SK-N-SH (cell line): ENCODE measurements around the gene PRX. TPM values are rescaled to one million over a fixed set of nuclear protein-coding genes. Genes with fewer than 3 reads are reported as not detected.

Experiments used
- CTCF ChIA-PET: fragments of 300-600, 350-600 bp; formaldehyde crosslinking; extraction: SDS; loops from one replicate; lab custom pipeline; 2021; lab: Yijun Ruan, JAX
- POLR2A ChIA-PET: fragments of 350-600 bp; sonication (Branson Sonifier 250); formaldehyde crosslinking; extraction: SDS; loops from one replicate; lab custom pipeline; 2020; ENCODE audit warnings: antibody characterized with exemption, inconsistent platforms; lab: Yijun Ruan, JAX
- DNase-seq: peaks from one replicate; pipeline ENCODE4 v3.0.0; 2012
- H2AFZ ChIP-seq: fragments of 200-600 bp; sonication (generic); 2 replicates; pipeline ENCODE4 v1.8.1; 2016; ENCODE audit warnings: antibody characterized with exemption, mild to moderate bottlenecking, low read depth
- H3F3A ChIP-seq: fragments of 200-600 bp; sonication (generic); replicated peaks from 2 replicates; pipeline ENCODE3; 2016; ENCODE audit warnings: antibody characterized with exemption, mild to moderate bottlenecking; ENCODE audit not compliant: insufficient read depth
- H3K27ac ChIP-seq, 2 experiments: fragments of 200-500 bp in 1 of 2; fragments of 200-600 bp in 1 of 2; sonication (Bioruptor generic) in 1 of 2; sonication (generic), shearing (Covaris generic) in 1 of 2; 2 replicates each; pipeline versions ENCODE4 v1.5.1 to v1.6.1; 2014 to 2016; ENCODE audit warnings: low read depth in 2 of 2, inconsistent platforms in 1 of 2, low read length in 1 of 2, mild to moderate bottlenecking in 1 of 2, mixed read lengths in 1 of 2
- H3K27me3 ChIP-seq: fragments of 200-600 bp; sonication (generic), shearing (Covaris generic); 2 replicates; pipeline ENCODE4 v1.6.1; 2016; ENCODE audit warnings: mixed run types; ENCODE audit not compliant: insufficient read depth
- H3K36me3 ChIP-seq, 2 experiments: fragments of 200-500 bp in 1 of 2; fragments of 200-600 bp in 1 of 2; sonication (Bioruptor generic) in 1 of 2; sonication (generic) in 1 of 2; replicated peaks in 1 of 2; 2 replicates each; pipeline versions ENCODE3 to v1.5.1; 2014 to 2016; ENCODE audit warnings: low read length in 1 of 2, mild to moderate bottlenecking in 1 of 2; ENCODE audit not compliant: insufficient read depth in 2 of 2, control insufficient read depth in 1 of 2
- H3K4me1 ChIP-seq, 2 experiments: fragments of 200-500 bp in 1 of 2; fragments of 200-600 bp in 1 of 2; sonication (Bioruptor generic) in 1 of 2; sonication (generic), shearing (Covaris generic) in 1 of 2; 2 replicates each; pipeline versions ENCODE4 v1.5.1 to v1.6.1; 2014 to 2016; ENCODE audit warnings: low read depth in 1 of 2, low read length in 1 of 2, mixed run types in 1 of 2; ENCODE audit not compliant: insufficient read depth in 2 of 2, control insufficient read depth in 1 of 2
- H3K4me2 ChIP-seq: fragments of 200-600 bp; sonication (generic), shearing (Covaris generic); 2 replicates; pipeline ENCODE4 v1.6.1; 2017; ENCODE audit warnings: mixed run types
- H3K4me3 ChIP-seq, 2 experiments: fragments of 200-500 bp in 1 of 2; fragments of 200-600 bp in 1 of 2; sonication (Bioruptor generic) in 1 of 2; sonication (generic), shearing (Covaris generic) in 1 of 2; 2 replicates each; pipeline versions ENCODE4 v1.5.1 to v1.8.1; 2014 to 2016; ENCODE audit warnings: low read depth in 2 of 2, inconsistent platforms in 1 of 2, low read length in 1 of 2, mild to moderate bottlenecking in 1 of 2, mixed read lengths in 1 of 2, moderate library complexity in 1 of 2
- H3K79me2 ChIP-seq: fragments of 200-600 bp; sonication (generic); 2 replicates; pipeline ENCODE4 v1.8.1; 2017; ENCODE audit warnings: mild to moderate bottlenecking; ENCODE audit not compliant: insufficient read depth
- H3K9ac ChIP-seq: fragments of 200-600 bp; sonication (generic); 2 replicates; pipeline ENCODE4 v1.6.1; 2017; ENCODE audit warnings: mixed run types
- H3K9me2 ChIP-seq: fragments of 200-600 bp; sonication (generic); 2 replicates; pipeline ENCODE4 v1.6.1; 2017; ENCODE audit warnings: mixed run types
- H3K9me3 ChIP-seq: fragments of 200-600 bp; sonication (generic); 2 replicates; pipeline ENCODE4 v1.6.1; 2017; ENCODE audit warnings: mixed run types, mild to moderate bottlenecking, moderate library complexity
- H4K20me1 ChIP-seq: fragments of 200-600 bp; sonication (generic); 2 replicates; pipeline ENCODE4 v1.6.1; 2017; ENCODE audit warnings: mild to moderate bottlenecking, mixed run types; ENCODE audit not compliant: insufficient read depth
- CTCF ChIP-seq: fragments of 200-600 bp; sonication (generic); IDR thresholded peaks from 2 replicates; pipeline ENCODE4 v1.6.1; 2017; ENCODE audit warnings: antibody characterized with exemption, mild to moderate bottlenecking, moderate library complexity
- ELF1 ChIP-seq: IDR thresholded peaks from 2 replicates; pipeline ENCODE4 v1.4.0; 2012
- FOXM1 ChIP-seq: IDR thresholded peaks from 2 replicates; pipeline ENCODE4 v1.4.0; 2012; ENCODE audit warnings: low read depth, mild to moderate bottlenecking
- IRF3 ChIP-seq: fragments of 150-350 bp; IDR thresholded peaks from 2 replicates; pipeline ENCODE4 v1.6.1; 2016; ENCODE audit warnings: mild to moderate bottlenecking, low read depth, low read length
- MEF2A ChIP-seq: IDR thresholded peaks from 2 replicates; pipeline ENCODE4 v1.4.0; 2012; ENCODE audit warnings: low read depth, borderline replicate concordance
- MXI1 ChIP-seq: IDR thresholded peaks from 2 replicates; pipeline ENCODE4 v1.6.1; 2012; ENCODE audit warnings: mild to moderate bottlenecking, low read depth, low read length, improper control_type of control experiment
- NFIC ChIP-seq: IDR thresholded peaks from 2 replicates; pipeline ENCODE4 v1.4.0; 2012; ENCODE audit warnings: borderline replicate concordance
- NRF1 ChIP-seq: IDR thresholded peaks from 2 replicates; pipeline ENCODE4 v1.6.1; 2012; ENCODE audit warnings: low read depth, mild to moderate bottlenecking, low read length
- POLR2AphosphoS5 ChIP-seq: IDR thresholded peaks from 2 replicates; pipeline ENCODE4 v1.6.1; 2012; ENCODE audit warnings: low read depth, low read length
- RAD21 ChIP-seq: IDR thresholded peaks from 2 replicates; pipeline ENCODE4 v1.6.1; 2012; ENCODE audit warnings: mild to moderate bottlenecking, low read length
- REST ChIP-seq: IDR thresholded peaks from 2 replicates; pipeline ENCODE4 v1.6.1; 2012; ENCODE audit warnings: mild to moderate bottlenecking, low read depth, low read length, moderate library complexity
- RFX5 ChIP-seq: IDR thresholded peaks from 2 replicates; pipeline ENCODE4 v1.6.1; 2012; ENCODE audit warnings: mild to moderate bottlenecking, improper control_type of control experiment, low read length
- TCF12 ChIP-seq: IDR thresholded peaks from 2 replicates; pipeline ENCODE4 v1.4.0; 2012
- USF1 ChIP-seq: IDR thresholded peaks from 2 replicates; pipeline ENCODE4 v1.4.0; 2012; ENCODE audit warnings: low read depth, borderline replicate concordance
- USF2 ChIP-seq: fragments of 150-350 bp; IDR thresholded peaks from 2 replicates; pipeline ENCODE4 v1.6.1; 2017; ENCODE audit warnings: antibody characterized with exemption, low read length, low read depth, borderline replicate concordance
- YY1 ChIP-seq: IDR thresholded peaks from 2 replicates; pipeline ENCODE4 v1.4.0; 2012; ENCODE audit warnings: low read depth, mild to moderate bottlenecking
- ZBTB33 ChIP-seq: IDR thresholded peaks from 2 replicates; pipeline ENCODE4 v1.4.0; 2012; ENCODE audit warnings: low read depth, borderline replicate concordance
- WGBS: methylation state at CpG from one replicate; pipeline ENCODE4 v1.1.6; 2017; ENCODE audit warnings: low lambda C conversion rate; 5-methylcytosine and 5-hydroxymethylcytosine counted together
- polyA plus RNA-seq, 3 experiments: library from polyadenylated mRNA; depleted of rRNA; stranded (reverse); fragments of >200 nt; gene quantifications; 2 replicates each; pipeline ENCODE4 v1.2.3, GENCODE V29; 2012

Gene PRX
- polyA plus RNA-seq, 1 of the 3 experiments (the other 2 are of a cell fraction): 2.2 TPM

- Histone ChIP-seq H3K4me2 (peak overlapping the region; percentile 86; the same call in 1 of the 2 replicates), H3K9me2 (no peaks in the 10 kb centered on the region), H3K9ac (no peak overlapping the region), H3F3A (peaks cover 13% of the 10 kb centered on the region), H3K27ac (peak overlapping the region in 1 of 2 experiments; percentile 64; a peak in 1 of 4 replicates), H3K4me1 (peaks cover 5 to 8% of the 10 kb centered on the region in 2 experiments; a peak in 2 of 4 replicates), H3K79me2 (peaks cover 44% of the 10 kb centered on the region), H3K9me3 (no peaks in the 10 kb centered on the region), H3K36me3 (peaks cover 21 to 26% of the 10 kb centered on the region in 2 experiments), H4K20me1 (peaks cover 32% of the 10 kb centered on the region), H3K27me3 (no peaks in the 10 kb centered on the region), H2AFZ (no peak overlapping the region), H3K4me3 (peak overlapping the region in 1 of 2 experiments; percentile 62; a peak in 1 of 4 replicates)
- ChIA-PET CTCF (interaction anchor here (2.7 kb wide), 1 partner anchor 21 kb away, joined by 16 read pairs; no protein-coding TSS in a partner anchor), POLR2A (interaction anchor here (1.1 to 3.8 kb wide), 2 partner anchors 15 to 21 kb away, joined by 3 to 17 read pairs; no protein-coding TSS in a partner anchor)
- WGBS: 91% methylated on average over 7 of the region's 11 CpGs
- TF ChIP-seq CTCF: no peak
- TF ChIP-seq POLR2AphosphoS5: no peak
- TF ChIP-seq IRF3: no peak
- no peak for TF ChIP-seq REST
- no peak for TF ChIP-seq ZBTB33
- no peak for TF ChIP-seq RFX5
- TF ChIP-seq MEF2A: no peak
- TF ChIP-seq FOXM1: no peak
- TF ChIP-seq ELF1: no peak
- TF ChIP-seq RAD21: no peak
- no peak for TF ChIP-seq YY1
- TF ChIP-seq MXI1: no peak
- TF ChIP-seq USF2: no peak
- no peak for TF ChIP-seq USF1
- TF ChIP-seq NRF1: no peak
- no peak for TF ChIP-seq TCF12
- no peak for TF ChIP-seq NFIC
- no peak for DNase-seq
Measured at GRCh38 chr19:40441719-40442253, 28.6 kb upstream of the PRX start.
